ENCODE data around the gene CFAP58. TPM values are rescaled to one million over a fixed set of nuclear protein-coding genes. Genes with fewer than 3 reads are reported as not detected.

The CFAP58 gene
- total and polyA plus RNA-seq, 2 of the 13 experiments (the other 11 are each of a cell fraction or from before 2014, with no cell fraction given): 0.03 TPM; not detected in 1

GRCh38 chr10:104337985-104338735 lies 15.5 kb upstream of the CFAP58 start, which contains the start of gene ITPRIP (continued):
- TF ChIP-seq KIAA2018 (CRISPR knock-in tag; IDR thresholded peaks at IDR 0.05; ENCODE audit: borderline replicate concordance) (no peak), ZNF460 (CRISPR knock-in tag; IDR thresholded peaks at IDR 0.05; ENCODE audit: borderline replicate concordance) (no peak), SNAPC2 (CRISPR knock-in tag; IDR thresholded peaks at IDR 0.05) (peak; percentile 83; the same call in 1 of the 2 replicates), PBX3 (CRISPR knock-in tag; IDR thresholded peaks at IDR 0.05; ENCODE audit: borderline replicate concordance) (no peak), ZNF251 (CRISPR knock-in tag; IDR thresholded peaks at IDR 0.05) (no peak), KLF15 (CRISPR knock-in tag; IDR thresholded peaks at IDR 0.05; ENCODE audit: borderline replicate concordance) (0 out of 2 replicates have a peak, but pooled peaks have one; percentile 26), ZNF207 (IDR thresholded peaks at IDR 0.05; ENCODE audit: borderline replicate concordance) (no peak), ZNF800 (CRISPR knock-in tag; IDR thresholded peaks at IDR 0.05) (peak; percentile 98), RELA (CRISPR knock-in tag; IDR thresholded peaks at IDR 0.05) (no peak), XBP1 (CRISPR knock-in tag; IDR thresholded peaks at IDR 0.05) (no peak), ZNF367 (CRISPR knock-in tag; IDR thresholded peaks at IDR 0.05; ENCODE audit: borderline replicate concordance) (no peak), KDM5B (CRISPR knock-in tag; IDR thresholded peaks at IDR 0.05; ENCODE audit: borderline replicate concordance) (peak; percentile 62; the same call in 1 of the 2 replicates), NFYC (CRISPR knock-in tag; IDR thresholded peaks at IDR 0.05) (no peak), ZNF484 (CRISPR knock-in tag; IDR thresholded peaks at IDR 0.05; ENCODE audit: borderline replicate concordance, low read depth) (no peak), ZMYM4 (CRISPR knock-in tag; IDR thresholded peaks at IDR 0.05) (no peak; the same call in 1 of the 2 replicates), ZNF607 (CRISPR knock-in tag; IDR thresholded peaks at IDR 0.05; ENCODE audit: borderline replicate concordance) (no peak), ATF1 (CRISPR knock-in tag; IDR thresholded peaks at IDR 0.05) (no peak), CHD4 (IDR thresholded peaks at IDR 0.05; ENCODE audit: borderline replicate concordance, low read length) (no peak), BRD4 (CRISPR knock-in tag; IDR thresholded peaks at IDR 0.05) (no peak)
